ENCODE results near the gene CHST11. TPM values are rescaled to one million over a fixed set of nuclear protein-coding genes. Genes with fewer than 3 reads are reported as not detected.

CHST11 gene
- total RNA-seq, 1 donor from 2014 or later, result 15.5 TPM

DNA sequence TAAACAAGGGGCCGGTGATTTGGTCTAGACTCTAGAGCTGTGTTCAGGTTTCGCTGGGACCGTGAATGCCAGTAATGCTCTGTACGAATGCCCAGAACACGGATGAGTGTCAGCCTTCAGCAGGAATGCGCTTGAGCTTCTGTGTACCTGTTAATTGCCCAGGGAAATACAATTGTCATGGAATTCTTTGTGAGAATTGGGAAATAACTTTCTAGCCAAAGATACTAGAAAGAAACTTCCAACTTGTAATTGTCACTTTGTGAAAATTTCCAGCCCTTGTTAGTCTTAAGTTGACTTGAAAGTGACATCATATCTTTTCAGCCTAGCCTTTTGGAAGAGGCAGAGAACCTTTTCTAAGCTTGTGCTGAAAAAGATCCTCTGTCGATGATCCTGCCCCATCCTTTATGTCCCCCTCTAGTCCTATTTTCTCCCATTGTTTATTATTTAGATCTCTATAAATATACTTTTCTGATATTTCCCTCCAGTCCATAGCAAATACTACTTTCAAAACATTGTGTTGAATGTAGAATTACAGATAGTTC, 2.7 kb downstream of the CHST11 start:
- peaks cover 7% of the 10 kb centered on the region for H3K36me3 Mint-ChIP-seq
- H3K9me3 Mint-ChIP-seq, result no peaks in the 10 kb centered on the region
- H3K27me3 Mint-ChIP-seq, result peaks cover 11% of the 10 kb centered on the region
- TF ChIP-seq, protein P1, sequence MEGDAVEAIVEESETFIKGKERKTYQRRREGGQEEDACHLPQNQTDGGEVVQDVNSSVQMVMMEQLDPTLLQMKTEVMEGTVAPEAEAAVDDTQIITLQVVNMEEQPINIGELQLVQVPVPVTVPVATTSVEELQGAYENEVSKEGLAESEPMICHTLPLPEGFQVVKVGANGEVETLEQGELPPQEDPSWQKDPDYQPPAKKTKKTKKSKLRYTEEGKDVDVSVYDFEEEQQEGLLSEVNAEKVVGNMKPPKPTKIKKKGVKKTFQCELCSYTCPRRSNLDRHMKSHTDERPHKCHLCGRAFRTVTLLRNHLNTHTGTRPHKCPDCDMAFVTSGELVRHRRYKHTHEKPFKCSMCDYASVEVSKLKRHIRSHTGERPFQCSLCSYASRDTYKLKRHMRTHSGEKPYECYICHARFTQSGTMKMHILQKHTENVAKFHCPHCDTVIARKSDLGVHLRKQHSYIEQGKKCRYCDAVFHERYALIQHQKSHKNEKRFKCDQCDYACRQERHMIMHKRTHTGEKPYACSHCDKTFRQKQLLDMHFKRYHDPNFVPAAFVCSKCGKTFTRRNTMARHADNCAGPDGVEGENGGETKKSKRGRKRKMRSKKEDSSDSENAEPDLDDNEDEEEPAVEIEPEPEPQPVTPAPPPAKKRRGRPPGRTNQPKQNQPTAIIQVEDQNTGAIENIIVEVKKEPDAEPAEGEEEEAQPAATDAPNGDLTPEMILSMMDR (conservative IDR thresholded peaks at IDR 0.05), result no peak
- no peak for DNase-seq (ENCODE audit: extremely low spot score, unreplicated experiment)
- H3K27ac Mint-ChIP-seq, result peak overlapping the region; percentile 83
- H3K4me3 Mint-ChIP-seq, result peak overlapping the region; percentile 97
- H3K4me1 Mint-ChIP-seq (ENCODE audit: unreplicated experiment), result peaks cover 20% of the 10 kb centered on the region

DNA sequence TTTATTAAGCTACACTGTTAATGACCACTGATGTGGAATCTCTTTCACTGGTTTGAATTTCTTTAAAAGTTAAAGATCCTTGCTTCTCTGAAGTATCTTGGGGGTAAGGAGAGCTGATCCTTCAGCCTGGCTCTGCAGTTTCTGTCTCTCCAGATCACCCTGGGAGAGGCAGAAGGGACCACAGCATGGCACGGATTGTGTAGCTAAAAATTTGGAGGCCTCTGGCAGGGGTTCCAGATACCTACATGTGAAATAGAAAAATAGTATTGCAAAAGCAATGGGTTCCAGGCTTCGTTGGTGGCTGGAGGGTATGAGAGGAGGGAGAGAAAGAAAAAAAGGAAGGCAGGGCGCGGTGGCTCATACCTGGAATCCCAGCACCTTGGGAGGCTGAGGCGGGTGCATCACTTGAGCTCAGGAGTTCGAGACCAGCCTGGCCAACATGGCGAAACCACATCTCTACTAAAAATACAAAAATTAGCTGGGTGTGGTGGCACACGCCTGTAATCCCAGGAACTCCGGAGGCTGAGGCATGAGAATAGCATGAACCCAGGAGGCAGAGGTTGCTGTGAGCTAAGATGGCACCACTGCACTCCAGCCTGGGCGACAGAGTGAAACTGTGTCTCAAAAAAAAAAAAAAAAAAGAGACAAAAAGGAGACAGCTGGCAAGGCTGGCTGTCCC, 3.4 kb downstream of the CHST11 start:
- Mint-ChIP-seq H3K27me3 (peaks cover 11% of the 10 kb centered on the region), H3K4me1 (ENCODE audit: unreplicated experiment) (peaks cover 23% of the 10 kb centered on the region), H3K4me3 (peak overlapping the region; percentile 97), H3K36me3 (peaks cover 7% of the 10 kb centered on the region), H3K9me3 (no peaks in the 10 kb centered on the region), H3K27ac (peak overlapping the region; percentile 83)
- TF ChIP-seq, protein P1 (conservative IDR thresholded peaks at IDR 0.05), result no peak
- no peak for DNase-seq (ENCODE audit: extremely low spot score, unreplicated experiment)

DNA sequence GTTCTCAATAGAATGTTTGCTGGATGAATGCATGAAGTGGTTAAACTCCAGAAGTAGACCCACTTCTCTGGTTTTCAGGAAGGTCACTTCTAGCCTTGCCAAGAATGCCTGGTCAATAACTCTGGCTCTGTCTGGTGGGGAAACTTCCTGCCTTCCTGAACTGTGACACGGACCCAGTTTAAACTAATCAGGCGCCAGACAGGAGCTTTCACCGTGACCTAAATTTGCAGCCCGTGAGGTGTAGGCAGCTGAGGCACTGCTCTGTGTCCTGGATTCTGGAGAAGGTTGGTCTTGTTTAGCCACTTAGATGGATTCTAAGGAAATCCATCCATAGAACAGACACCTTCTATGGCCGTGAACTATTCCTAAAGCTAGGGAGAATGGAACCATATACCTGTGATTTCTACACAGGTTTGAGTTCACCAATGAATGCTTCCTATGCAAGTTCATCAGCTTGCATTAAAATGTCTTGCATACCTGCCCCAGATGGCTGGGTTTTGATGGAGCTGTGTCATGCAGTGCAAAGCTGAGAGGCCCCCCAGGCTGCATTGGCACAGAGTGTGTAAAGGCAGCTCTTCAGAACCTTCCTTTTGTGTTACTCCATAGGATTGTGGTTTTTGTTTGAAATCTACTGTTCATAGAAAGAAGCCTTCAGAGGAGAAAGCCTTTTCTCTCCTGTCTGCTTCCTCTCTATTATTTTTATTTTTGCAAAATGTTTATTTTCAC, 4.4 kb downstream of the CHST11 start:
- no peak for DNase-seq (ENCODE audit: extremely low spot score, unreplicated experiment)
- H3K4me3 Mint-ChIP-seq, result no peak overlapping the region

DNA sequence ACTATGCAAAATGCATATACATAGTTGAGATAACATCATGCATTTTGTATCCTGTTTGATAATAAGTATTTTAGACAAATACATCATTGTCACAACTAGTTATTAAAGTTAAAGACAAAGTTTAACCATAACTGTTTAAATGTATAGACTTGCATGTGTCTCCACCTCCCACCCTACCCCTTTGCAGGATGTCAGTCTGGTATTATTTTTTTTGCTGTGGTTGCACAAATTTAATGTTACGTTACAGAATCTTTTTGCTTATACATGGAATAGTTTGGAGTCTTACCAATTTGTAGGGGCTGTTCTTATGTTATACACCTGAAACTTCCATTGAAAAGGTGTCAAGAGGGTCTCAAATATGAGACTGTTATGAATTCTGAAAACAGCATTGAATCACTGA, 5.6 kb downstream of the CHST11 start:
- Mint-ChIP-seq H3K4me3 (no peak overlapping the region), H3K27me3 (peaks cover 3% of the 10 kb centered on the region), H3K4me1 (ENCODE audit: unreplicated experiment) (peaks cover 23% of the 10 kb centered on the region), H3K9me3 (no peaks in the 10 kb centered on the region), H3K36me3 (peaks cover 7% of the 10 kb centered on the region), H3K27ac (no peak overlapping the region)
- no peak for DNase-seq (ENCODE audit: extremely low spot score, unreplicated experiment)
- TF ChIP-seq, protein P1 (conservative IDR thresholded peaks at IDR 0.05), result no peak

More for the DNA sequence above, 4.4 kb downstream of the CHST11 start:
- H3K4me1 Mint-ChIP-seq (ENCODE audit: unreplicated experiment), result peaks cover 23% of the 10 kb centered on the region
- peaks cover 5% of the 10 kb centered on the region for H3K27me3 Mint-ChIP-seq
- peaks cover 7% of the 10 kb centered on the region for H3K36me3 Mint-ChIP-seq
- no peak overlapping the region for H3K27ac Mint-ChIP-seq
- TF ChIP-seq, protein P1 (conservative IDR thresholded peaks at IDR 0.05), result no peak
- no peaks in the 10 kb centered on the region for H3K9me3 Mint-ChIP-seq

DNA sequence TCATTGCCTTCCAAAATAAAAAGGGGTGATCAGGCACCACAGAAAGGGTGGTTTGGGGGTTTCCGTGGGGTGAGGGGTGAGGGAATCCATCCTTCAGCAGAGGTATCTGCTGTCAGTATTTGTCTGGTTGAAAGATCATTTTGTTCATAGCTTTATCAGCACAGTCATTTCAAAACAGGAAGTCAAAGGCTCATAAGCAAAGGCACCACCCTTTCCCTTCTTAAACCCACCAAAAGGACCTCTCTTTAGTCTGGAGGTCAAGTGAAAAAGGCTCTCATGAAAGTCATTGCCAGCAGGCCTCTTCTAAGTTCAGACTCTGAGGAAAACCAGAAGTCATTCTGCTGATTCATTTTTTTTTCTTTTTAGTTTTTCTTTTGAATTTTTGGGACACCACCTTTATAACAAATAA, 6.2 kb downstream of the CHST11 start:
- Mint-ChIP-seq H3K27me3 (peaks cover 3% of the 10 kb centered on the region), H3K36me3 (peaks cover 7% of the 10 kb centered on the region), H3K9me3 (no peaks in the 10 kb centered on the region), H3K4me1 (ENCODE audit: unreplicated experiment) (peaks cover 23% of the 10 kb centered on the region), H3K27ac (no peak overlapping the region), H3K4me3 (peak overlapping the region; percentile 24)
- TF ChIP-seq, protein P1 (conservative IDR thresholded peaks at IDR 0.05), result no peak
- DNase-seq (ENCODE audit: extremely low spot score, unreplicated experiment), result no peak
